ENCODE data around the gene METRN.

Gene METRN

GRCh38 chr16:702341-702740, 12.6 kb upstream of the METRN start:
- no peak overlapping the region for H3K9ac ChIP-seq
- H3K4me2 ChIP-seq, result no peak overlapping the region
- H3K4me3 ChIP-seq, result no peak overlapping the region
- H4K20me1 ChIP-seq, result peaks cover 0 to 91% (median 61%) of the 10 kb centered on the region in 11 experiments; a peak in 17 of 22 replicates
- H3K27me3 ChIP-seq, result peaks cover 100% of the 10 kb centered on the region in 11 experiments
- peaks cover 0 to 23% (median 11%) of the 10 kb centered on the region in 10 experiments; a peak in 15 of 20 replicates for H3K4me1 ChIP-seq
- H3K9me3 ChIP-seq (replicated peaks in 1 of 11), result no peaks in the 10 kb centered on the region
- no peak overlapping the region for H3K27ac ChIP-seq
- H3K36me3 ChIP-seq, result no peaks in the 10 kb centered on the region
- TF ChIP-seq Cebpa-rat (IDR thresholded peaks at IDR 0.05), result no peak

DNA sequence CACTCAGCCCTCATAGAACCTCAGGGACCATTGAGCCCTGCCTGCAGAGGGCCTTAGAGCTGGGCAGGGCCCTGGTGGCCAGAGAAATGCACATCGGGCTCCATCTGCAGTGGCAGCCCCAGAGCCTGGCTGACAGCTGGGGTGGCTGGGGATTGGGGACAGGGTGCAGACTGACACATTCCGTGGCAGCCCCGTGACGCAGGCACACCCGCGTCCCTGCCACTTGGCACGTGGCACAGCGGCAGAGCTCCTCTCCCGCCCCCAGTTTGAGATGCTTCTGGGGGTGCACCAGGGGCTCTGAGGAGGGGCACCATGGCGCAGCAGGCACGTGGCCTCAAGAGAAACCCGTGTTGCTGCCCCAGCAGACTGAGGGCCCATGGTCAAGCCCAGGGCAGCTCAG, 11.5 kb upstream of the METRN start:
- no peak overlapping the region for H3K27ac ChIP-seq
- peaks cover 100% of the 10 kb centered on the region in 11 experiments for H3K27me3 ChIP-seq
- no peaks in the 10 kb centered on the region for H3K36me3 ChIP-seq
- peaks cover 0 to 23% (median 11%) of the 10 kb centered on the region in 10 experiments; a peak in 15 of 20 replicates for H3K4me1 ChIP-seq
- H3K9me3 ChIP-seq (replicated peaks in 1 of 11), result no peaks in the 10 kb centered on the region
- H3K9ac ChIP-seq, result no peak overlapping the region
- H4K20me1 ChIP-seq, result peaks cover 0 to 96% (median 69%) of the 10 kb centered on the region in 11 experiments; a peak in 17 of 22 replicates
- TF ChIP-seq Cebpa-rat (IDR thresholded peaks at IDR 0.05), result no peak
- no peak overlapping the region for H3K4me2 ChIP-seq
- H3K4me3 ChIP-seq, result no peak overlapping the region

DNA sequence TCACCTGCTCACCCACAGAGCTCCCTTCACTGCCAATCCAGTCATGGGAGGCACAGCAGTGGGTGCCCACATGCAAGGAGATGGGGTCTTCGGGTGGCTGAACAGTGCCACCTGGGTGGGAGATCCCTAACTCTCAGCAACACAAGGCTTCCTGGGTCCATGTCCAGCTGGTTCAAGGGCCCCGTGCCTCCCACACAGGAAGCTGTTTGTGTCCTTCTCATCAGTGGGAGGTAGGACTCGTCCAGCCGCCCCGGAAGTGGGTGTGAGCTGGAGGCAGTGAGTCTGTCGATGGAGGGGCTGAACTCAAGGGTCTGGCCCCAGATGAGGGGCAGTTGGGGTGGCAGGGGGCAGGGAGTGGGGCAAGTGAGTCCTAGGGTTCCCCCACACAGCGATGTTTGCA, 10.9 kb upstream of the METRN start:
- Histone ChIP-seq H3K9me3 (replicated peaks in 1 of 11) (no peaks in the 10 kb centered on the region), H3K36me3 (no peaks in the 10 kb centered on the region), H3K27ac (no peak overlapping the region), H3K4me1 (peaks cover 0 to 23% (median 11%) of the 10 kb centered on the region in 10 experiments; a peak in 15 of 20 replicates), H3K9ac (no peak overlapping the region), H3K4me2 (no peak overlapping the region), H3K27me3 (peaks cover 100% of the 10 kb centered on the region in 11 experiments), H4K20me1 (peaks cover 0 to 96% (median 73%) of the 10 kb centered on the region in 11 experiments; a peak in 17 of 22 replicates), H3K4me3 (no peak overlapping the region)
- no peak for TF ChIP-seq Cebpa-rat (IDR thresholded peaks at IDR 0.05)

GRCh38 chr16:704552-705380, 10.2 kb upstream of the METRN start:
- no peaks in the 10 kb centered on the region for H3K36me3 ChIP-seq
- H3K4me2 ChIP-seq, result peak overlapping the region in 7 of 11 experiments; percentile 3 to 88 (median 39); a peak in 9 of 22 replicates
- no peak for TF ChIP-seq Cebpa-rat (IDR thresholded peaks at IDR 0.05)
- peak overlapping the region in 3 of 10 experiments; percentile 24 to 62 (median 31); a peak in 3 of 20 replicates for H3K4me3 ChIP-seq
- peaks cover 0 to 98% (median 76%) of the 10 kb centered on the region in 11 experiments; a peak in 18 of 22 replicates for H4K20me1 ChIP-seq
- peaks cover 0 to 29% (median 15%) of the 10 kb centered on the region in 10 experiments; a peak in 16 of 20 replicates for H3K4me1 ChIP-seq
- H3K9me3 ChIP-seq (replicated peaks in 1 of 11), result no peaks in the 10 kb centered on the region
- no peak overlapping the region for H3K9ac ChIP-seq
- H3K27me3 ChIP-seq, result peaks cover 100% of the 10 kb centered on the region in 11 experiments
- H3K27ac ChIP-seq, result no peak overlapping the region

DNA sequence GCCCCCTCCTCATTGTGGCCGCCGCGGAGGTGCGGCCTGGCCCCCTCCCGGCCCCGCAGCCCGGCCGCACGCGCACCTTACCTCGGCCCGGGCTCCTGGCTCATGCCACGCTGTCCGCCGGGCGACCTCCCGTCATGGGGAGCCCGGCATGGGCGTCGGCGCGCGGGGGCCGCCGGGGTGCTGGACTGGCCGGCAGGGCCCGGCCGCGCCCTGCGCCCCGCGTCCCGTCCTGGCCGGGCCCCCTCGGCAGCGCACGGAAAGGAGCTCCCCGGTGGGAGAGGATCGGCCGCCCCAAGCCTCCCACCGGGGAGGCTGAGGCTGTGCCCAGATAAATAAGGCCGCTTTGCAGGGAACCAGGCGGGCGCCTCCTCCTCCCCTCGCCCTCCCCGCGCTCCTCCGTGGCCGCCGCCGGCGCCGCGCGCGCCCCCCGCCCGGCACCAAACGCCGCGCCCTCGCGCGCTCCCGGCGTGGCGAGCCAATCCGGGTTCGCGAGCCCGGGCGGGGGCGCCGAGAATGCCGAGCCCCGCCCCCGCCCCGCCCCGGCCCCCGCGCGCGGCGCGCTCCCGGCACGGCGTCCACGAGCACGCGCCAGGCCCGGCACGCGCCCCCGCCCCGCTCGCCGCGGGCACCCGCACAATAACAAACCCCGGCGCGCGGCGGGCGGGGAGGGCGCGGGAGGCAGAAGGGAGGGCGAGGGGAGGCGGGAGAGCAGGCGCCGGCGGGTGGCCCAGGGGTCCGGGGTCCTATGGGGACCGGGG, 9.3 kb upstream of the METRN start, which contains the start of gene FBXL16:
Gene FBXL16, minus strand, starts transcription at position 371 of the 758 bp plus-strand sequence. CDS start 8,396 bp downstream, outside the sequence.
- no peaks in the 10 kb centered on the region for H3K36me3 ChIP-seq
- H3K9ac ChIP-seq, result peak within 1 kb of the TSS in 5 of 11 experiments; percentile 19 to 56 (median 47); a peak in 7 of 22 replicates
- H3K4me3 ChIP-seq, result peak within 1 kb of the TSS; percentile 34 to 67 (median 57); a peak in 19 of 20 replicates

DNA sequence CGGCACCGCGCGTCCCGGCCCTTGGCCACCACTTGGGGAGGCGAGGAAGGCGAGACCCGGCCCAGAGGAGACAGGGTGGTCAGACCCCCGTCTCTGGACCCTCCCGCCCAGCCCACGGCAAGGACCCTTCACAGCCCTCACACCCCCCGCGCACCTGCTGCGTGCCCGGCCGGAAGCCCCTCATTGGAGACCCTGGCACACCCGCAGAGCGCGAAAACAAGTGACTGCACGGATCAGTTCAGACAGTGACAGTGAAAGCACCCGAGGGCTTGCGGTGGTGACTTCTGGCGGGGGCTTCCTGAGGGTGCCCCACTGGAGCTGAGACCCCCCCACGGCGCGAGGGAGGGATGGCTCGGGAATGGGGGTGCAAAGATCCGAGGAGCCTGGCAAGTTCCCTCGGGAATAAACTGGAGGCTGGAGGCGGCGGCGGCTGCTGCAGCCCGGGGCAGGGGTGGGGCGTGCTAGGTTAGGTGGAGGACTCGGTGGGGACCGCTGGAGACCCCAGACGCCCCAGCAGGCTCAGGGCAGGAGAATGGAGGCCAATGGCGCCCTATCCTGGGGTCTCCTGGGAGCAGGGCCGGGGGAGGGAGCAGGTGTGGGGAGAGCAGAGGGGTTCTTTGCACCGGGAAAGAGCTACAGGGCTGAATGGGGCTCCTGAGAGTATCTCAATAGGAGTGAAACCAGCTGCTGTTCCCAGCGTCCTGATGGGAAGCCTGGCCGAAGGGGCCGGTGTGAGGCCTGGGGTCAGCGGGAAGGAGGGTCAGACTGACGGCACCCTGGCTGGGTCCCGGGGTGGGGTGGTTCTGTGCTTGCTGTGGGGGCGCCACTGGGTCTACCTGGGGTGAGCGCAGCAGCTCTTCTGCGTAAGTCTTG, 8.5 kb upstream of the METRN start:
- Histone ChIP-seq H3K4me2 (peak overlapping the region; percentile 83 to 94 (median 91)), H4K20me1 (peaks cover 0 to 98% (median 76%) of the 10 kb centered on the region in 11 experiments; a peak in 18 of 22 replicates), H3K27me3 (peaks cover 100% of the 10 kb centered on the region in 11 experiments), H3K4me1 (peaks cover 0 to 45% (median 31%) of the 10 kb centered on the region in 10 experiments; a peak in 16 of 20 replicates), H3K36me3 (no peaks in the 10 kb centered on the region), H3K9ac (peak overlapping the region in 1 of 11 experiments; percentile 32; a peak in 1 of 22 replicates), H3K27ac (no peak overlapping the region), H3K4me3 (peak overlapping the region; percentile 34 to 67 (median 57); a peak in 17 of 20 replicates), H3K9me3 (replicated peaks in 1 of 11) (no peaks in the 10 kb centered on the region)
- no peak for TF ChIP-seq Cebpa-rat (IDR thresholded peaks at IDR 0.05)

More for the DNA sequence above, 9.3 kb upstream of the METRN start, which contains the start of gene FBXL16:
- peaks cover 100% of the 10 kb centered on the region in 11 experiments for H3K27me3 ChIP-seq
- no peak within 1 kb of the TSS for H3K27ac ChIP-seq
- peaks cover 0 to 37% (median 23%) of the 10 kb centered on the region in 10 experiments; a peak in 16 of 20 replicates for H3K4me1 ChIP-seq
- peak within 1 kb of the TSS; percentile 83 to 94 (median 91) for H3K4me2 ChIP-seq
- TF ChIP-seq Cebpa-rat (IDR thresholded peaks at IDR 0.05), result no peak
- H3K9me3 ChIP-seq (replicated peaks in 1 of 11), result no peaks in the 10 kb centered on the region
- H4K20me1 ChIP-seq, result peaks cover 0 to 98% (median 76%) of the 10 kb centered on the region in 11 experiments; a peak in 18 of 22 replicates

GRCh38 chr16:707062-707538, 7.8 kb upstream of the METRN start:
- Histone ChIP-seq H3K36me3 (no peaks in the 10 kb centered on the region), H3K27me3 (peaks cover 96 to 100% (median 99%) of the 10 kb centered on the region in 11 experiments), H3K9ac (no peak overlapping the region), H3K4me3 (no peak overlapping the region), H3K4me2 (peak overlapping the region in 5 of 11 experiments; percentile 88 to 93 (median 91); a peak in 7 of 22 replicates), H4K20me1 (peaks cover 0 to 94% (median 76%) of the 10 kb centered on the region in 11 experiments; a peak in 18 of 22 replicates), H3K4me1 (peaks cover 0 to 51% (median 35%) of the 10 kb centered on the region in 10 experiments; a peak in 16 of 20 replicates), H3K9me3 (replicated peaks in 1 of 11) (no peaks in the 10 kb centered on the region), H3K27ac (no peak overlapping the region)
- TF ChIP-seq Cebpa-rat (IDR thresholded peaks at IDR 0.05), result no peak
